ENCODE results near the gene PNN. TPM values are rescaled to one million over a fixed set of nuclear protein-coding genes. Genes with fewer than 3 reads are reported as not detected.
"Not testable (repeated sequence)": the region's sequence is repeated elsewhere in the genome, so short reads cannot be mapped to it uniquely, and the experiment has no call there.

The PNN gene
- 10 to 100 TPM; 65.1 to 98.0 TPM for total RNA-seq

GRCh38 chr14:39174560-39175444 is at the start of gene PNN:
PNN (plus strand) TSS chr14:39175254; CDS start chr14:39175280, 26 bp downstream.
- H3K36me3 Mint-ChIP-seq (ENCODE audit: low read depth) = peaks cover 6% of the 10 kb centered on the region
- peak within 1 kb of the TSS; percentile 92 for H3K4me3 Mint-ChIP-seq
- H3K27ac Mint-ChIP-seq = peak within 1 kb of the TSS; percentile 98
- peak; percentile 93 for ATAC-seq (replicated peaks)
- H3K27me3 Mint-ChIP-seq = no peaks in the 10 kb centered on the region
- H3K4me1 Mint-ChIP-seq = peaks cover 16% of the 10 kb centered on the region
- no peaks in the 10 kb centered on the region for H3K9me3 Mint-ChIP-seq

DNA sequence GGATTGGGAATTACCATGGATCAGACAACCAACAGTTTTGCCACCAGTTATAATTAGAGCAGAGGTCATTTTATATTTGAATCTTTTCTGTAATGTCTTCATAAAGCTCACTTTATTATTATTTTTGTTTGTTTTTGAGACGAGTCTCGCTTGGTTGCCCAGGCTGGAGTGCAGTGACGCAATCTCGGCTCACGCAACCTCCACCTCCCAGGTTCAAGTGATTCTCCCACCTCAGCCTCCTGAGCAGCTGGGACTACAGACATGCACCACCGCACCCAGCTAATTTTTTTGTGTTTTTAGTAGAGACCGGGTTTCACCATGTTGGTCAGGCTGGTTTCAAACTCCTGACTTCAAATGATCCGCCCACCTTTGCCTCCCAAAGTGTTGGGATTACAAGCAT is 37.2 kb upstream of the PNN start:
- H3K9me3 Mint-ChIP-seq; ATAC-seq (replicated peaks); H3K4me3 Mint-ChIP-seq; H3K4me1 Mint-ChIP-seq; H3K27me3 Mint-ChIP-seq: not testable (repeated sequence)
- Mint-ChIP-seq H3K36me3 (ENCODE audit: low read depth) (peaks cover 89% of the 10 kb centered on the region), H3K27ac (peak overlapping the region; percentile 46)

DNA sequence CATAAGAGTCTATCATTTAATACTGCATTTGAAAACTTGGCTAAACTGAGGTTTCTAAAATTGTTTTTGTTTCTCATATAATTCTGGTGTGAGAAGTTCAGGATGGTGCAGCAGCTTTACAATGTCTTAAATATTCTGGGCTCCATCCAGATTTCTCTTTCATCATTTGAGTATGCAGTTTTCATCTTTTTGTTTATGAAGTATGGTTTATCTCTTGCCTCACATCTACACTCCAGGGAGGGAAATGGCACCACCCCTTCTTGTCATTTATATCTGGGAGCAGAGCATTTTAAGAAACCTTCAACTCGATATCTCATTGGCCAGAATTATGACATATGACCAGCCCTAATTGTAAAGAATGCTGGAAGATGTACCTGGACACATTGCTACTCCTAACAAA is 36.6 kb upstream of the PNN start:
- Mint-ChIP-seq H3K36me3 (ENCODE audit: low read depth) (peaks cover 90% of the 10 kb centered on the region), H3K27ac (no peak overlapping the region), H3K27me3 (no peaks in the 10 kb centered on the region), H3K9me3 (peaks cover 4% of the 10 kb centered on the region), H3K4me1 (peaks cover 5% of the 10 kb centered on the region), H3K4me3 (no peak overlapping the region)
- ATAC-seq (replicated peaks) = no peak

- peaks cover 5% of the 10 kb centered on the region for H3K4me1 Mint-ChIP-seq
- H3K27me3 Mint-ChIP-seq = no peaks in the 10 kb centered on the region
- peaks cover 72% of the 10 kb centered on the region for H3K36me3 Mint-ChIP-seq (ENCODE audit: low read depth)
- ATAC-seq (replicated peaks) = no peak
- H3K4me3 Mint-ChIP-seq = no peak overlapping the region
- peaks cover 4% of the 10 kb centered on the region for H3K9me3 Mint-ChIP-seq
- H3K27ac Mint-ChIP-seq = no peak overlapping the region
Measured at GRCh38 chr14:39140170-39140569, 34.9 kb upstream of the PNN start.

DNA sequence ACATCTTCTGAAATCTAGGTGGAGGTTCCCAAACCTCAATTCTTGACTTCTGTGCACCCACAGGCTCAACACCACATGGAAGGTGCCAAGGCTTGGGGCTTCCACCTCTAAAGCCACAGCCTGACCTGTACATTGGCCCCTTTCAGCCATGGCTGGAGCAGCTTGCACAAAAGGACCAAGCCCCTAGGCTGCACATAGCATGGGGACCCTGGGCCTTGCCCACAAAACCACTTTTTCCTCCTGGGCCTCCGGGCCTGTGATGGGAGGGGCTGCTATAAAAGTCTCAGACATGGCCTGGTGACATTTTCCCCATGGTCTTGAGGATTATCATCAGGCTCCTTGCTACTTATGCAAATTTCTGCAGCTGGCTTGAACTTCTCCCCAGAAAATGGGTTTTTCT is 33.4 kb upstream of the PNN start:
- H3K9me3 Mint-ChIP-seq; H3K4me3 Mint-ChIP-seq; H3K27ac Mint-ChIP-seq; ATAC-seq (replicated peaks); H3K27me3 Mint-ChIP-seq; H3K4me1 Mint-ChIP-seq: not testable (repeated sequence)
- H3K36me3 Mint-ChIP-seq (ENCODE audit: low read depth) = peaks cover 59% of the 10 kb centered on the region

- not testable (repeated sequence) for H3K4me1 Mint-ChIP-seq; H3K27me3 Mint-ChIP-seq; H3K4me3 Mint-ChIP-seq; H3K9me3 Mint-ChIP-seq; ATAC-seq (replicated peaks)
- peak overlapping the region; percentile 3 for H3K27ac Mint-ChIP-seq
- peaks cover 56% of the 10 kb centered on the region for H3K36me3 Mint-ChIP-seq (ENCODE audit: low read depth)
Measured at GRCh38 chr14:39143226-39143625, 31.8 kb upstream of the PNN start.

DNA sequence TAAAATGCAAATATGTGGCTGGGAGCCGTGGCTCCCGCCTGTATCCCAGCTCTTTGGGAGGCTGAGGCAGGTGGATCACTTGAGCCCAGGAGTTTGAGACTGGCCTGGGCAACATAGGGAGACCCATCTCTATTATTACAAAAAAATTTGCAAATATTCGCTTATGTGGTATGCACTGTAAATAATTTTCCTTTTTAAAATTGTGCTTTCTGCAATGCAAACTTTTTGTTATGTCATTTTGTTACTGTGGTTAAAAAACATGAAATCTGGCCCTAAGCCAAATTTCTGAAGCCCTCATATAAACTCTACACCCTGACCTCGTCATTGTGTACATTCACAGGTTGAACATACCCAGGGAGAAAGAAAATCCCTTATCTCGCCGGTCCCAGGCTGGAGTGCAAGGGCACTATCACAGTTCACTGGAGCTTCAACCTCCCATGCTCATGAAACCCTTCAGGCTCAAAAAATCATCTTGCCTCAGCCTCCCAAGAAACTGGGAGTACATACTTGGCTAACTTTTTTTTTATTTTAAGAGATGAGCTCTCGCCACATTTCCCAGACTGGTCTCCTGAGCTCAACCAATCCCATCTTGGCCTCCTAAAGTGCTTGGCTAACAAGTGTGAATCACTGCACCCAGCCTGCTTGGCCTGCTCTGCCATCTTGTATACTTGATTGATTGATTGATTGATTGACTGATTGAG is 29.6 kb upstream of the PNN start:
- Mint-ChIP-seq H3K9me3 (peaks cover 4% of the 10 kb centered on the region), H3K27me3 (no peaks in the 10 kb centered on the region), H3K4me1 (peaks cover 5% of the 10 kb centered on the region), H3K4me3 (no peak overlapping the region), H3K27ac (no peak overlapping the region), H3K36me3 (ENCODE audit: low read depth) (peaks cover 54% of the 10 kb centered on the region)
- no peak for ATAC-seq (replicated peaks)

DNA sequence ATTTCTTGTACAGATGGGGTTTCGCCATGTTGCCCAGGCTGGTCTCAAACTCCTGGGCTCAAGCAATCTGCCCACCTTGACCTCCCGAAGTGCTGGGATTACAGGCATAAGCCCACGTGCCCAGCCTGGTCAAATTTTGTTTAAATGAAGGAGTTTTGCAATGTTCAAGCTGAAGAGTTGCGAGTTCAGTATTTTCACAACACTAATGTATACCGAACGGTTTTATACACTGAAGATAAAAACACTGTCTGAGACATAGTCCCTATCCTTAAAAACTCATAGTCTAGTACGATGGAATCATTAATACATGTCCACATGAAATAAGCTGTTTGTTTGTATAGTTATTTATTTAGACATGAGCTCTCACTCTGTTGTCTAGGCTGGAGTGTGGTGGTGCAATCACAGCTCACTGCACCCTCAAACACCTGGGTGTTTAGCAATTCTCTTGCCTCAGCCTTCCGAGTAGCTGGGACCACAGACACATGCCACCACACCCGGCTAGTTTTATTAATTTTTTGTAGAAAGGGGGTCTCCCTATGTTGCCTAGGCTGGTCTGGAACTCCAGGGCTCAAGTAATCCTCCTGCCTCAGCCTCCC is 20.4 kb upstream of the PNN start:
- Mint-ChIP-seq H3K36me3 (ENCODE audit: low read depth) (peaks cover 77% of the 10 kb centered on the region), H3K4me3 (no peak overlapping the region), H3K9me3 (no peaks in the 10 kb centered on the region), H3K27me3 (no peaks in the 10 kb centered on the region), H3K27ac (no peak overlapping the region), H3K4me1 (no peaks in the 10 kb centered on the region)
- ATAC-seq (replicated peaks) = no peak

GRCh38 chr14:39157491-39157890 is 17.6 kb upstream of the PNN start:
- H3K27ac Mint-ChIP-seq = no peak overlapping the region
- H3K9me3 Mint-ChIP-seq = no peaks in the 10 kb centered on the region
- no peaks in the 10 kb centered on the region for H3K27me3 Mint-ChIP-seq
- peaks cover 74% of the 10 kb centered on the region for H3K36me3 Mint-ChIP-seq (ENCODE audit: low read depth)
- no peak for ATAC-seq (replicated peaks)
- peaks cover 6% of the 10 kb centered on the region for H3K4me1 Mint-ChIP-seq
- no peak overlapping the region for H3K4me3 Mint-ChIP-seq

DNA sequence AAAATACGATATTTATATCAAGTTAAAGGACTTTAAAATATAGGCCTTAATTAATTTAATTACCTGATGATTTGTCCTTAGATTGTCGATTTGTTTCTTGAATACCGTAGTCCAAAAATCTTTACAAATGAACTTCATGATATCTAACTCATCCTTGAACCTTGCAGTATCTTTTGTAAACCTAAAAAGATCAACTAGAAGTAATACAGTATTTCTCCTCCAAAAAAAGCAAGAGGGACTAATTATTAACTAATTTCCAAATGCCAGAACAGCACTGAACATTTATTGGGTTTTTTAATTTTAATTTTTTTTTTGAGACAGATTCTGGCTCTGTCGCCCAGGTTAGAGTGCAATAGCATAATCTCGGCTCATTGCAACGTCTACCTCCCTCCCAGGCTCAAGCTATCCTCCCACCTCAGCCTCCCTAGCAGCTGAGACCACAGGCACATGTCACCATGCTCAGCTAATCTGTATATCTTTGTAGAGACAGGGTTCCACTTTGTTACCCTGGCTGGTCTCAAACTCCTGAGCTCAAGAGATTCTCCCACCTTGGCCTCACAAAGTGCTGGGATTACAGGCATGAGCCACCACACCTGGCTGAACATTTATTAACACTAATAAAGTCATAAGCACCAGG is 16.7 kb upstream of the PNN start:
- no peak for ATAC-seq (replicated peaks)
- H3K4me1 Mint-ChIP-seq = peaks cover 10% of the 10 kb centered on the region
- no peak overlapping the region for H3K4me3 Mint-ChIP-seq
- no peak overlapping the region for H3K27ac Mint-ChIP-seq
- peaks cover 73% of the 10 kb centered on the region for H3K36me3 Mint-ChIP-seq (ENCODE audit: low read depth)
- no peaks in the 10 kb centered on the region for H3K27me3 Mint-ChIP-seq
- H3K9me3 Mint-ChIP-seq = no peaks in the 10 kb centered on the region

- Mint-ChIP-seq H3K9me3 (no peaks in the 10 kb centered on the region), H3K27ac (peak overlapping the region; percentile 60), H3K4me1 (peaks cover 10% of the 10 kb centered on the region), H3K27me3 (no peaks in the 10 kb centered on the region), H3K4me3 (no peak overlapping the region), H3K36me3 (ENCODE audit: low read depth) (peaks cover 74% of the 10 kb centered on the region)
- no peak for ATAC-seq (replicated peaks)
Measured at GRCh38 chr14:39160494-39160893, 14.6 kb upstream of the PNN start.

GRCh38 chr14:39167797-39168320 is 7.2 kb upstream of the PNN start:
- peaks cover 53% of the 10 kb centered on the region for H3K36me3 Mint-ChIP-seq (ENCODE audit: low read depth)
- peak overlapping the region; percentile 68 for H3K27ac Mint-ChIP-seq
- peaks cover 23% of the 10 kb centered on the region for H3K4me1 Mint-ChIP-seq
- ATAC-seq (replicated peaks); H3K27me3 Mint-ChIP-seq; H3K9me3 Mint-ChIP-seq: not testable (repeated sequence)
- peak overlapping the region; percentile 95 for H3K4me3 Mint-ChIP-seq

DNA sequence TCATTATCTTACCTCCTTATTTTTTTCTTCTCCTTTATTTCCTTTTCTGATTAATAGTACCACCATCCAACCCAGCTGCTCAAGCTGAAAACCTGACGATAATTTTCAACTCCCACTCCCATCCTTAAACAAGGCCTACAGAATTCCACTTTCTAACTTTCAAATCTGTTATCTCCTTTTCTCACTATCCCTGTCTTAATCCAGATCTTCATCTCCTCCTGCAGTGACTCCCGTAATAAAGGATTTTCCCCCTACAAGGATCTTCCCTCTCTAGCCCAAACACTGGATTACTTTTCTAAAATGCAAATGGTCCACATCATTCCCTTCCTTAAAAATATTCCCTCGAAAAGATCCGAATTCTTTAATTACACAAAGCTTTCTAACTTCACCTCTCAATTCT is 6.5 kb upstream of the PNN start:
- H3K4me1 Mint-ChIP-seq = peaks cover 22% of the 10 kb centered on the region
- no peaks in the 10 kb centered on the region for H3K27me3 Mint-ChIP-seq
- peak overlapping the region; percentile 68 for H3K27ac Mint-ChIP-seq
- peaks cover 47% of the 10 kb centered on the region for H3K36me3 Mint-ChIP-seq (ENCODE audit: low read depth)
- H3K9me3 Mint-ChIP-seq = no peaks in the 10 kb centered on the region
- peak overlapping the region; percentile 95 for H3K4me3 Mint-ChIP-seq
- no peak for ATAC-seq (replicated peaks)

DNA sequence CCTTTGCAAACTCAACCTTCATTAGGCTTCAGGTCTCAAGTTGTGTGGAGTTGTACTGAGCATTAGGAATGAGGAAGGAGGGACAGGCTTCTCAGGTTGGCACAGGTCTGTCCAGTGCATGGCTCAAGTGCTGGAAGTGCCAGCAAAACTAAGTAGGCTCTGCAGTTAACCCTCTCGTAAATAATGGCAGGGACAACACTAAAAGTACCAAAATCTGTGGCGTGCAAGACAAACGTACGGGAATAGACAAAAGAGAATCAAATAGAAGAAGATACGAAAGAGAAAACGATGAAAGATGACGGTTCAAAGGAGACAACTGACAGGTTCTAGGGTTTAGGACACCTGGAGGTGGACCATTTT is 5.5 kb upstream of the PNN start:
- Mint-ChIP-seq H3K27me3 (no peaks in the 10 kb centered on the region), H3K4me1 (peaks cover 22% of the 10 kb centered on the region), H3K4me3 (peak overlapping the region; percentile 95), H3K9me3 (no peaks in the 10 kb centered on the region), H3K27ac (peak overlapping the region; percentile 99), H3K36me3 (ENCODE audit: low read depth) (peaks cover 40% of the 10 kb centered on the region)
- no peak for ATAC-seq (replicated peaks)

Data from activated T-helper 17 cell treated with anti-CD3 and anti-CD28 coated beads, Interleukin-2, amount 50 U/mL, for 72 hours (primary cell).